OCI-LY1 (cell line): ENCODE results near the gene LHX5.

Experiments used
- H2AFZ ChIP-seq: fragments of 200-600 bp; sonication (generic), shearing (Covaris generic); 2 replicates; pipeline ENCODE4 v1.6.0; 2014; ENCODE audit warnings: antibody characterized with exemption, mild to moderate bottlenecking, low read length
- H3F3A ChIP-seq: fragments of 200-600 bp; sonication (generic), shearing (Covaris generic); 2 replicates; pipeline ENCODE4 v1.6.0; 2014; ENCODE audit warnings: mild to moderate bottlenecking, antibody characterized with exemption, low read length, moderate library complexity; ENCODE audit not compliant: insufficient read depth
- H3K27ac ChIP-seq: fragments of 200-600 bp; sonication (generic); 2 replicates; pipeline ENCODE4 v1.5.1; 2014; ENCODE audit warnings: low read length, mixed run types, mild to moderate bottlenecking, low read depth; ENCODE audit not compliant: poor library complexity, severe bottlenecking
- H3K27me3 ChIP-seq: fragments of 200-600 bp; sonication (generic); 2 replicates; pipeline ENCODE4 v1.6.0; 2014; ENCODE audit warnings: antibody characterized with exemption, mild to moderate bottlenecking, low read length, moderate library complexity; ENCODE audit not compliant: insufficient read depth
- H3K36me3 ChIP-seq: fragments of 200-600 bp; sonication (generic); 2 replicates; pipeline ENCODE4 v1.6.1; 2014; ENCODE audit warnings: mild to moderate bottlenecking, antibody characterized with exemption, low read length, moderate library complexity, mixed read lengths; ENCODE audit not compliant: insufficient read depth
- H3K4me1 ChIP-seq: fragments of 200-600 bp; sonication (generic); 2 replicates; pipeline ENCODE4 v1.5.1; 2014; ENCODE audit warnings: mild to moderate bottlenecking, low read length, moderate library complexity; ENCODE audit not compliant: insufficient read depth, severe bottlenecking
- H3K4me2 ChIP-seq: fragments of 200-600 bp; sonication (generic), shearing (Covaris generic); 2 replicates; pipeline ENCODE4 v1.6.1; 2014; ENCODE audit warnings: low read length
- H3K4me3 ChIP-seq: fragments of 200-600 bp; sonication (generic); 2 replicates; pipeline ENCODE4 v1.5.1; 2014; ENCODE audit warnings: low read length, low read depth, mild to moderate bottlenecking, mixed read lengths; ENCODE audit not compliant: poor library complexity, severe bottlenecking
- H3K79me2 ChIP-seq: fragments of 200-600 bp; shearing (Covaris generic); 2 replicates; pipeline ENCODE4 v1.6.1; 2016; ENCODE audit warnings: mixed run types, low read length, mixed read lengths; ENCODE audit not compliant: insufficient read depth
- H3K9ac ChIP-seq: fragments of 200-600 bp; sonication (generic), shearing (Covaris generic); 2 replicates; pipeline ENCODE4 v1.6.1; 2014; ENCODE audit warnings: mild to moderate bottlenecking, low read length, mixed read lengths
- H3K9me2 ChIP-seq: fragments of 200-600 bp; sonication (generic), shearing (Covaris generic); 2 replicates; pipeline ENCODE4 v1.6.1; 2014; ENCODE audit warnings: low read depth, mild to moderate bottlenecking, low read length, mixed read lengths
- H3K9me3 ChIP-seq: fragments of 200-600 bp; shearing (Covaris generic); 2 replicates; pipeline ENCODE4 v1.6.1; 2014; ENCODE audit warnings: low read length, mixed read lengths
- H4K20me1 ChIP-seq: fragments of 200-600 bp; sonication (generic), shearing (Covaris generic); 2 replicates; pipeline ENCODE4 v1.6.0; 2016; ENCODE audit warnings: mild to moderate bottlenecking, low read length; ENCODE audit not compliant: insufficient read depth
- EZH2 ChIP-seq: fragments of 200-600 bp; sonication (generic), shearing (Covaris generic); IDR thresholded peaks from 2 replicates; pipeline ENCODE4 v1.8.0; 2017; ENCODE audit warnings: borderline replicate concordance, mixed run types, mild to moderate bottlenecking, antibody characterized with exemption, low read length, moderate library complexity, mixed read lengths
- TF ChIP-seq, protein P1 (sequence below): fragments of 200-600 bp; sonication (generic), shearing (Covaris generic); IDR thresholded peaks from 2 replicates; pipeline ENCODE4 v1.5.1; 2017; ENCODE audit warnings: mild to moderate bottlenecking, antibody characterized with exemption, low read length, moderate library complexity, mixed read lengths

The LHX5 gene

DNA sequence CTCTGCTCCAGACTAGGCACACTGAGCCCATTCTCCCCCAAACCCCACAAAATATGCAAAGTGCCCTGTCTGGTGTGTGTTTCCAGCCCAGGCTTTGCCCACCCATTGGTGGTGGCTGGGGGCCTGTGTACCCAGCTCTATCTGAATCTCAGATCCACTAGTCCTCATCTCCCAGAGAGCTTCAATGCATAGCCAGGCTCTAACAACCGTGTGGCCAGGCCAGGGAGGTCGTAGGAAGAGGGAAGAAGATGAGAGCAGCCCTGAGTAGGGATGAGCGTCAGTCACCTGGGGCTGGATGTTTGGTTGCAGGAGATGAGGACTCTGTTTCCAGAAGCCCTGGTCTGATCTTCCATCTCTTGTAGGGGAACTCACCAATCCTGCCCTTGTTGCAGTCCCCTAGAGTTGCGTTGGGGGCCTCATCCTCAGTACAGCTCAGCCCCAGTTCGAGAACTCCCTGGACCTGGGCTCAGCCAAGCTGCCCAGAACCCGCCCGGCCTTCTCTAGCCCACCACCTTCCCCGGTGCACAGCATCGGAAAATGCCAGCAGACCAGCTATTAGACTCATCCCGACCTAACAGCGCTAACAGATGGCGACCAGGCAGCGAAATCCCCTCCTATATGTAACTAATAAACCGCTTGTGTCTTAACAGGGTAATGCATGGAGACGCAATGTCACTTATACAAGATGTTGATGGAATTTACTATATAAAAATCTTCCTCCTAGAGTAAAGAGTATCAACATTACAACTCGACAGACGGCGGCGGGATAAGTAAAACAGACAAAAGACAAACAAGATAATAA is 3.2 kb upstream of the LHX5 start:
- H3K9me3 ChIP-seq = no peaks in the 10 kb centered on the region
- no peak overlapping the region for H3K9ac ChIP-seq
- H3F3A ChIP-seq = no peaks in the 10 kb centered on the region
- H3K79me2 ChIP-seq = no peaks in the 10 kb centered on the region
- TF ChIP-seq, protein P1, sequence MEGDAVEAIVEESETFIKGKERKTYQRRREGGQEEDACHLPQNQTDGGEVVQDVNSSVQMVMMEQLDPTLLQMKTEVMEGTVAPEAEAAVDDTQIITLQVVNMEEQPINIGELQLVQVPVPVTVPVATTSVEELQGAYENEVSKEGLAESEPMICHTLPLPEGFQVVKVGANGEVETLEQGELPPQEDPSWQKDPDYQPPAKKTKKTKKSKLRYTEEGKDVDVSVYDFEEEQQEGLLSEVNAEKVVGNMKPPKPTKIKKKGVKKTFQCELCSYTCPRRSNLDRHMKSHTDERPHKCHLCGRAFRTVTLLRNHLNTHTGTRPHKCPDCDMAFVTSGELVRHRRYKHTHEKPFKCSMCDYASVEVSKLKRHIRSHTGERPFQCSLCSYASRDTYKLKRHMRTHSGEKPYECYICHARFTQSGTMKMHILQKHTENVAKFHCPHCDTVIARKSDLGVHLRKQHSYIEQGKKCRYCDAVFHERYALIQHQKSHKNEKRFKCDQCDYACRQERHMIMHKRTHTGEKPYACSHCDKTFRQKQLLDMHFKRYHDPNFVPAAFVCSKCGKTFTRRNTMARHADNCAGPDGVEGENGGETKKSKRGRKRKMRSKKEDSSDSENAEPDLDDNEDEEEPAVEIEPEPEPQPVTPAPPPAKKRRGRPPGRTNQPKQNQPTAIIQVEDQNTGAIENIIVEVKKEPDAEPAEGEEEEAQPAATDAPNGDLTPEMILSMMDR = no peak
- TF ChIP-seq EZH2 = no peak
- no peaks in the 10 kb centered on the region for H4K20me1 ChIP-seq
- no peak overlapping the region for H3K4me2 ChIP-seq
- no peak overlapping the region for H3K27ac ChIP-seq
- H3K4me3 ChIP-seq = no peak overlapping the region
- H3K4me1 ChIP-seq = no peaks in the 10 kb centered on the region
- no peaks in the 10 kb centered on the region for H3K36me3 ChIP-seq
- H2AFZ ChIP-seq = no peak overlapping the region
- H3K27me3 ChIP-seq = no peaks in the 10 kb centered on the region
- no peaks in the 10 kb centered on the region for H3K9me2 ChIP-seq

DNA sequence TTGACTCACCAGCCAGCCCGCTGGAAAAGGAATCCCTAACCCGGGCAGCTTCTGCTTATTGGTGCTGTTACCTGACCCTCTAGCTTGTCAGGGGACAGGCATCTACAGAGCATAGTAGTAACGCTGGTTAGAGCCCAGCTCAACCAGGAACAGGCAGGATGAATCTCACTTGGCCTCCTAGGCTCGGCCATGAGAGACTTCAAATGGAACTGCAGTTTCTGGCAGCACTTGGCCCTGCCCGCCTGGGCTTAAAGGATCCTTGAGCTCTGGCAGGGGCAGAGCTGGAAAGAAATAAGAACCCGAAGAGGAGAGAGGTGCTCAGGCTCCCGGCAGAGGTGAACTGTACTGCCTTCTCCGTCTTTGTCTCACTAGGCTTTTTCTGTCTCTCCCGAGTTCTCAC is 2.3 kb upstream of the LHX5 start:
- H3K27me3 ChIP-seq = no peaks in the 10 kb centered on the region
- no peak overlapping the region for H3K9ac ChIP-seq
- H3K4me1 ChIP-seq = no peaks in the 10 kb centered on the region
- H3F3A ChIP-seq = no peaks in the 10 kb centered on the region
- H3K9me2 ChIP-seq = no peaks in the 10 kb centered on the region
- no peaks in the 10 kb centered on the region for H3K9me3 ChIP-seq
- no peaks in the 10 kb centered on the region for H3K79me2 ChIP-seq
- no peaks in the 10 kb centered on the region for H3K36me3 ChIP-seq
- H3K27ac ChIP-seq = no peak overlapping the region
- H4K20me1 ChIP-seq = no peaks in the 10 kb centered on the region
- no peak for TF ChIP-seq EZH2
- TF ChIP-seq, protein P1 = no peak
- H2AFZ ChIP-seq = no peak overlapping the region
- H3K4me3 ChIP-seq = no peak overlapping the region
- H3K4me2 ChIP-seq = no peak overlapping the region

DNA sequence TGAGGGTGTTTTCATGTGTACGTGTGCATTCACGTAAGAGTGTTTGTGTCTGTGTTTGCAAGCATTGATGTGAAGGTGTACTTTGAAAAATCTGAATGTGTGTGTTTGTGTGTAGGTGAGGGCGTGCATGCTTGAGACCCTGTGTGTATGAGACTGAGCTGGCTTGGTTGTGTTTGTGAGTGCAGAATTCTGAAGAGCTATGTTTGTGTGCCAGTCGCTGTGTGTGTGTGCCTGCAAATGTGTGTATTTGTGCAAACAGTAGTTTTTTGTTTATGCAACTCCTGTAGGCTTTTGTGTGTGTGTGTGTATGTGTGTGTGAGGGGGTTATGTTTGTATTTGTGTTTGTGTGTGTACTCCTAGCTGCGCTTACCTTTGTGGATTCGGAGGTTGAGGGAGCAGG is 1.7 kb upstream of the LHX5 start:
- Histone ChIP-seq H3K79me2 (no peaks in the 10 kb centered on the region), H3K36me3 (no peaks in the 10 kb centered on the region), H3K4me3 (no peak overlapping the region), H3K9ac (no peak overlapping the region), H3K27ac (no peak overlapping the region), H3K4me2 (no peak overlapping the region), H3K27me3 (no peaks in the 10 kb centered on the region), H4K20me1 (no peaks in the 10 kb centered on the region), H2AFZ (no peak overlapping the region), H3K4me1 (no peaks in the 10 kb centered on the region), H3F3A (no peaks in the 10 kb centered on the region), H3K9me3 (no peaks in the 10 kb centered on the region), H3K9me2 (no peaks in the 10 kb centered on the region)
- TF ChIP-seq, protein P1 = no peak
- no peak for TF ChIP-seq EZH2
